ENCODE measurements around the gene INPP5D. TPM values are rescaled to one million over a fixed set of nuclear protein-coding genes. Genes with fewer than 3 reads are reported as not detected.

Gene INPP5D
- polyA plus RNA-seq, 3 donors: 30.6 to 90.2 (median 54.8) TPM

DNA sequence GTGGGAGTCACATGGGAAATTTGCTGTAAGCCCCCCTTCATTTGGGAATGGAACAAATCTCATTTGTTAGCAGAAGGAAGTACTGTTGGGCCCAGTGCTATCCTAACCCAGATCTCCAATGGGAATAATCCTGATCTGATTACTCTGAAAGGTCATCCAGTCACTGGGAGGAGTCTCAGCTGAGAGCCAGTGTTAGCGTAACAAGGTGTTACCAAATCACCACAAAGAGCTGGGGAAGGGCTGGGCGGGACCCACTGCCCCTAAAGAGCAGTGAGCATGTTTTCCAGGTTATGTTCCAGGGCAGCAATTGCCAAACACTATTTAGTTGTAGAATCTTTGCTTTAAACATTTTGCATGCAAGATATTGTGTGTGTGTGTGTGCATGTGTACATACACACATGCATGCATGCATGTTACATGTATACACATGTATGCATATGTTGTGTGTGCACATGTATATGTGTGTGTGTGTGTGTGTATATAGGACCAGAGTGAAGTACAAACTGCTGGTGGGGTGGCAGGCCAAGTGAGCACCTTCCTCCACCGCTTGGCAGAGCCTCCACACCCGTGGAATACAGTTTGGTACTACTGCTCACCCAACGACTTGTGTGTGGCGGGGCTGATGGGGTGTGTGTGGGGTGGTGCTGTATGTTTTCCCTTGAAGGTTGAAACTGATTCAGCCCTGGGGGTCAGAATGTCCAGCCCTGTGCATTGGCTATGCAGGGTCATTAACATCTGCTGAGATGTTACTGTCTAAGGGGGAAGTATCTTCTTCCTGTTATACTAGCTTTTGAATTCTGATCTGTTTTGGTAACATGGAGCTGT, 15.2 kb downstream of the INPP5D start:
- Mint-ChIP-seq H3K9me3 (peaks cover 0 to 9% (median 4%) of the 10 kb centered on the region in 7 donors), H3K4me1 (peaks cover 33% of the 10 kb centered on the region), H3K4me3 (no peak overlapping the region), H3K36me3 (peaks cover 46 to 50% of the 10 kb centered on the region in 2 donors), H3K27ac (no peak overlapping the region), H3K27me3 (ENCODE audit: low read depth in 3 of 3) (no peaks in the 10 kb centered on the region)
- peak in 2 of 3 donors; percentile 38 to 68 for DNase-seq
- WGBS (ENCODE audit: insufficient coverage): 17% methylated on average over 3 of the region's 6 CpGs
- TF ChIP-seq, protein P1, sequence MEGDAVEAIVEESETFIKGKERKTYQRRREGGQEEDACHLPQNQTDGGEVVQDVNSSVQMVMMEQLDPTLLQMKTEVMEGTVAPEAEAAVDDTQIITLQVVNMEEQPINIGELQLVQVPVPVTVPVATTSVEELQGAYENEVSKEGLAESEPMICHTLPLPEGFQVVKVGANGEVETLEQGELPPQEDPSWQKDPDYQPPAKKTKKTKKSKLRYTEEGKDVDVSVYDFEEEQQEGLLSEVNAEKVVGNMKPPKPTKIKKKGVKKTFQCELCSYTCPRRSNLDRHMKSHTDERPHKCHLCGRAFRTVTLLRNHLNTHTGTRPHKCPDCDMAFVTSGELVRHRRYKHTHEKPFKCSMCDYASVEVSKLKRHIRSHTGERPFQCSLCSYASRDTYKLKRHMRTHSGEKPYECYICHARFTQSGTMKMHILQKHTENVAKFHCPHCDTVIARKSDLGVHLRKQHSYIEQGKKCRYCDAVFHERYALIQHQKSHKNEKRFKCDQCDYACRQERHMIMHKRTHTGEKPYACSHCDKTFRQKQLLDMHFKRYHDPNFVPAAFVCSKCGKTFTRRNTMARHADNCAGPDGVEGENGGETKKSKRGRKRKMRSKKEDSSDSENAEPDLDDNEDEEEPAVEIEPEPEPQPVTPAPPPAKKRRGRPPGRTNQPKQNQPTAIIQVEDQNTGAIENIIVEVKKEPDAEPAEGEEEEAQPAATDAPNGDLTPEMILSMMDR (IDR thresholded peaks at IDR 0.05): no peak
- Histone ChIP-seq H3K36me3 (replicated peaks in 1 of 2; ENCODE audit: control insufficient read depth in 1 of 2, insufficient read depth in 2 of 2, low read length in 2 of 2) (peaks cover 18 to 51% of the 10 kb centered on the region in 2 donors), H3K4me3 (replicated peaks in 1 of 3; ENCODE audit: low read depth in 2 of 3, low read length in 3 of 3) (peak overlapping the region in 1 of 3 experiments; percentile 55), H2AFZ (ENCODE audit: insufficient read depth, low read depth, low read length, poor library complexity, severe bottlenecking) (no peak overlapping the region), H3K27ac (ENCODE audit: low read depth in 1 of 2, low read length in 2 of 2) (peak overlapping the region; percentile 64 to 82), H3K4me1 (ENCODE audit: control insufficient read depth in 1 of 2, insufficient read depth in 2 of 2, low read length in 2 of 2) (peaks cover 72 to 84% of the 10 kb centered on the region in 2 donors), H3K27me3 (ENCODE audit: control insufficient read depth in 2 of 2, insufficient read depth in 2 of 2, low read length in 2 of 2) (no peaks in the 10 kb centered on the region), H3K9me3 (replicated peaks in 1 of 2; ENCODE audit: control insufficient read depth in 1 of 2, insufficient read depth in 1 of 2, low read length in 2 of 2) (no peaks in the 10 kb centered on the region), H3K4me2 (replicated peaks; ENCODE audit: extremely low read depth, low read length, poor library complexity, severe bottlenecking) (peak overlapping the region; percentile 61), H3K9ac (ENCODE audit: insufficient read depth, low read length, poor library complexity, severe bottlenecking) (peak overlapping the region; percentile 17), H4K20me1 (ENCODE audit: insufficient read depth, low read length) (peaks cover 78% of the 10 kb centered on the region), H3K79me2 (ENCODE audit: insufficient read depth, low read length) (peaks cover 96% of the 10 kb centered on the region)
- intact Hi-C loops (cut with micrococcal nuclease): loop anchor here in 1 of 2 donors (2.0 to 5.0 kb wide), 3 partner anchors 13 to 282 kb away; no protein-coding TSS in a partner anchor

DNA sequence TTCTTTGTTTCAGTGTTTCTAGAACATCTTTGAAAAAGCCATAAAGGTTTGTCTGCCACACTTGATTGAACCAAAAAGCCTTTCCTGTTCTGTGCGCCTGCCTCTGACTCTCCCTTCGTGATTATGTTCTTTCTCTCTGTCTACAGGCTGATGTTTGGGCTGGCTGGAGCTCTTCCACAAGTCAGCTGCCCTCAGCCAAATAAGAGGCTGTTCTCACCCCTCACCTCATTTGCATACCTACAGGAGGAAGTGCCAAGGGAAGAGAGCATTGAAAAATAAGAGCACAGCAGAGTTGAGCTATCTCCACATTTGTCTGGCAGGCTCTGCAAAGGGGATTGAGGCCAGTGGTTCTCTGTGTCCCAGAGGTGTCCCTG, 15.8 kb downstream of the INPP5D start:
- TF ChIP-seq, protein P1 (IDR thresholded peaks at IDR 0.05): no peak
- DNase-seq: peak; percentile 64 to 76 (median 70)
- Mint-ChIP-seq H3K4me3 (no peak overlapping the region), H3K4me1 (peaks cover 34% of the 10 kb centered on the region), H3K9me3 (peaks cover 0 to 6% (median 4%) of the 10 kb centered on the region in 7 donors), H3K27me3 (ENCODE audit: low read depth in 3 of 3) (no peaks in the 10 kb centered on the region), H3K36me3 (peaks cover 50 to 53% of the 10 kb centered on the region in 2 donors), H3K27ac (no peak overlapping the region)
- H3K9ac ChIP-seq (ENCODE audit: insufficient read depth, low read length, poor library complexity, severe bottlenecking): peak overlapping the region; percentile 17
- H2AFZ ChIP-seq (ENCODE audit: insufficient read depth, low read depth, low read length, poor library complexity, severe bottlenecking): no peak overlapping the region
- H3K27me3 ChIP-seq (ENCODE audit: control insufficient read depth in 2 of 2, insufficient read depth in 2 of 2, low read length in 2 of 2): no peaks in the 10 kb centered on the region
- peaks cover 77% of the 10 kb centered on the region for H4K20me1 ChIP-seq (ENCODE audit: insufficient read depth, low read length)
- intact Hi-C loops (cut with micrococcal nuclease): loop anchor here in 1 of 2 donors (2.0 to 5.0 kb wide), 3 partner anchors 13 to 281 kb away; no protein-coding TSS in a partner anchor
- peak overlapping the region in 1 of 3 experiments; percentile 55 for H3K4me3 ChIP-seq (replicated peaks in 1 of 3; ENCODE audit: low read depth in 2 of 3, low read length in 3 of 3)
- H3K4me2 ChIP-seq (replicated peaks; ENCODE audit: extremely low read depth, low read length, poor library complexity, severe bottlenecking): peak overlapping the region; percentile 61
- peaks cover 23 to 57% of the 10 kb centered on the region in 2 donors for H3K36me3 ChIP-seq (replicated peaks in 1 of 2; ENCODE audit: control insufficient read depth in 1 of 2, insufficient read depth in 2 of 2, low read length in 2 of 2)
- WGBS (ENCODE audit: insufficient coverage): 0% methylated on average over 1 of the region's 2 CpGs
- peaks cover 96% of the 10 kb centered on the region for H3K79me2 ChIP-seq (ENCODE audit: insufficient read depth, low read length)
- H3K27ac ChIP-seq (ENCODE audit: low read depth in 1 of 2, low read length in 2 of 2): peak overlapping the region; percentile 64 to 82
- peaks cover 75 to 85% of the 10 kb centered on the region in 2 donors for H3K4me1 ChIP-seq (ENCODE audit: control insufficient read depth in 1 of 2, insufficient read depth in 2 of 2, low read length in 2 of 2)
- H3K9me3 ChIP-seq (replicated peaks in 1 of 2; ENCODE audit: control insufficient read depth in 1 of 2, insufficient read depth in 1 of 2, low read length in 2 of 2): no peaks in the 10 kb centered on the region

All from CD14-positive monocyte (primary cell).